Heart left ventricle (tissue), 13 donors: Measurements from ENCODE around the gene TFEB.

Source experiments
- CTCF ChIP-seq, 12 donors: fragments of 200-600 bp; sonication (generic) in 4 of 12; IDR thresholded peaks; one replicate each; pipeline versions ENCODE4 v1.5.0 to v1.8.0; 2018 to 2022; ENCODE audit warnings: antibody characterized with exemption in 12 of 12, mild to moderate bottlenecking in 5 of 12
- POLR2A ChIP-seq, 2 donors: fragments of 450-650 bp; IDR thresholded peaks; one replicate each; pipeline ENCODE4 v1.6.1; 2017; ENCODE audit warnings: antibody characterized with exemption in 2 of 2, mild to moderate bottlenecking in 2 of 2, moderate library complexity in 2 of 2
- donor health status: ischemic (EF 13 %, LVEDD 7.1; RV severe dilation, severe dysfunction).
- donor health status: DM: no; HTN: yes; CAD: no.
- donor health status: DM: no; HTN: no; CAD: no.
- donor health status: ischemic (EF 25% LVEDD 6.9; RV normal size, moderate dysfunction).
- donor health status: ischemic (EF 25% LVEDD 5.7; RV mildly dilated, moderate dysfunction).
- donor health status: ischemic (EF 35%, LVEDD 5.7; RV mildly dilated, moderate dysfunction).
- donor health status: nonischemic (EF 11% LVEDD 7.7; RV severe dilation, severe dysfunction).
- donor health status: DM: yes; HTN: yes; CAD: no.
- donor health status: PGD.
- donor health status: ischemic (EF 29% LVEDD 5.4; RV normal size, mild dysfunction).
- donor health status: nonischemic (EF 23%, LVEDD 6.1; RV moderate dilation, normal function).

- TF ChIP-seq CTCF (IDR thresholded peaks at IDR 0.05) (no peak), POLR2A (IDR thresholded peaks at IDR 0.05) (no peak)
Measured at GRCh38 chr6:41706876-41707564, 28.4 kb downstream of the TFEB start.
